Measurements from ENCODE around the gene OR2K2. TPM values are rescaled to one million over a fixed set of nuclear protein-coding genes. Genes with fewer than 3 reads are reported as not detected.

Gene OR2K2
- polyA plus RNA-seq, 3 donors = not detected

- no peaks in the 10 kb centered on the region for H3K4me1 ChIP-seq (ENCODE audit: control insufficient read depth in 1 of 2, insufficient read depth in 2 of 2, low read length in 2 of 2)
- no peak for DNase-seq
- peaks cover 96 to 97% of the 10 kb centered on the region in 2 donors for H3K36me3 ChIP-seq (replicated peaks in 1 of 2; ENCODE audit: control insufficient read depth in 1 of 2, insufficient read depth in 2 of 2, low read length in 2 of 2)
- H3K27me3 ChIP-seq (ENCODE audit: control insufficient read depth in 2 of 2, insufficient read depth in 2 of 2, low read length in 2 of 2) = no peaks in the 10 kb centered on the region
- H3K4me1 Mint-ChIP-seq = no peaks in the 10 kb centered on the region
- no peaks in the 10 kb centered on the region for H4K20me1 ChIP-seq (ENCODE audit: insufficient read depth, low read length)
- no peak overlapping the region for H2AFZ ChIP-seq (ENCODE audit: insufficient read depth, low read depth, low read length, poor library complexity, severe bottlenecking)
- no peaks in the 10 kb centered on the region for H3K9me3 Mint-ChIP-seq
- no peak overlapping the region for H3K4me2 ChIP-seq (replicated peaks; ENCODE audit: extremely low read depth, low read length, poor library complexity, severe bottlenecking)
- H3K79me2 ChIP-seq (ENCODE audit: insufficient read depth, low read length) = no peaks in the 10 kb centered on the region
- no peak for TF ChIP-seq CTCF (IDR thresholded peaks at IDR 0.05)
- no peak overlapping the region for H3K27ac Mint-ChIP-seq
- no peak overlapping the region for H3K4me3 ChIP-seq (replicated peaks in 1 of 3; ENCODE audit: low read depth in 2 of 3, low read length in 3 of 3)
- no CpG with 5 or more reads among the region's 1 CpG for WGBS (ENCODE audit: insufficient coverage)
- H3K36me3 Mint-ChIP-seq = peaks cover 87 to 96% of the 10 kb centered on the region in 2 donors
- no peaks in the 10 kb centered on the region for H3K9me3 ChIP-seq (replicated peaks in 1 of 2; ENCODE audit: control insufficient read depth in 1 of 2, insufficient read depth in 1 of 2, low read length in 2 of 2)
- intact Hi-C loops (cut with micrococcal nuclease) = no loop called here
- no peak overlapping the region for H3K4me3 Mint-ChIP-seq
- no peak overlapping the region for H3K27ac ChIP-seq (ENCODE audit: low read depth in 1 of 2, low read length in 2 of 2)
- H3K9ac ChIP-seq (ENCODE audit: insufficient read depth, low read length, poor library complexity, severe bottlenecking) = no peak overlapping the region
- H3K27me3 Mint-ChIP-seq (ENCODE audit: low read depth in 3 of 3) = no peaks in the 10 kb centered on the region
These were observed 37.0 kb upstream of the OR2K2 start for GRCh38 chr9:111366978-111367377.

- whole genome bisulfite sequencing (ENCODE audit: insufficient coverage) = 100% methylated on average over 1 of the region's 5 CpGs
- TF ChIP-seq CTCF (IDR thresholded peaks at IDR 0.05) = no peak
These were observed 32.5 kb upstream of the OR2K2 start for GRCh38 chr9:111362526-111362925.

More at GRCh38 chr9:111362526-111362925, 32.5 kb upstream of the OR2K2 start:
- Mint-ChIP-seq H3K4me1 (no peaks in the 10 kb centered on the region), H3K27ac (no peak overlapping the region), H3K27me3 (ENCODE audit: low read depth in 3 of 3) (peaks cover 0 to 2% (median 0%) of the 10 kb centered on the region in 3 donors), H3K36me3 (peaks cover 66 to 70% of the 10 kb centered on the region in 2 donors), H3K4me3 (no peak overlapping the region), H3K9me3 (peaks cover 0 to 2% (median 0%) of the 10 kb centered on the region in 7 donors)
- H3K27me3 ChIP-seq (ENCODE audit: control insufficient read depth in 2 of 2, insufficient read depth in 2 of 2, low read length in 2 of 2) = no peaks in the 10 kb centered on the region
- H3K79me2 ChIP-seq (ENCODE audit: insufficient read depth, low read length) = no peaks in the 10 kb centered on the region
- H3K27ac ChIP-seq (ENCODE audit: low read depth in 1 of 2, low read length in 2 of 2) = no peak overlapping the region
- H3K36me3 ChIP-seq (replicated peaks in 1 of 2; ENCODE audit: control insufficient read depth in 1 of 2, insufficient read depth in 2 of 2, low read length in 2 of 2) = peaks cover 60 to 72% of the 10 kb centered on the region in 2 donors
- no peaks in the 10 kb centered on the region for H4K20me1 ChIP-seq (ENCODE audit: insufficient read depth, low read length)
- intact Hi-C loops (cut with micrococcal nuclease) = no loop called here
- DNase-seq = no peak
- no peak overlapping the region for H3K4me3 ChIP-seq (replicated peaks in 1 of 3; ENCODE audit: low read depth in 2 of 3, low read length in 3 of 3)
- no peak overlapping the region for H3K4me2 ChIP-seq (replicated peaks; ENCODE audit: extremely low read depth, low read length, poor library complexity, severe bottlenecking)
- H2AFZ ChIP-seq (ENCODE audit: insufficient read depth, low read depth, low read length, poor library complexity, severe bottlenecking) = no peak overlapping the region
- H3K9ac ChIP-seq (ENCODE audit: insufficient read depth, low read length, poor library complexity, severe bottlenecking) = no peak overlapping the region
- no peaks in the 10 kb centered on the region for H3K9me3 ChIP-seq (replicated peaks in 1 of 2; ENCODE audit: control insufficient read depth in 1 of 2, insufficient read depth in 1 of 2, low read length in 2 of 2)
- H3K4me1 ChIP-seq (ENCODE audit: control insufficient read depth in 1 of 2, insufficient read depth in 2 of 2, low read length in 2 of 2) = no peaks in the 10 kb centered on the region

Data from CD14-positive monocyte (primary cell).